Spleen (tissue), 11 donors: ENCODE results near the gene PMM2. TPM values are rescaled to one million over a fixed set of nuclear protein-coding genes. Genes with fewer than 3 reads are reported as not detected.

Source experiments
- DNase-seq: peaks from one replicate; pipeline ENCODE4 v3.0.0-alpha.2; 2020
- H3K27ac ChIP-seq, 8 donors: fragments of 200-600 bp; sonication (generic) in 7 of 8; 1 replicate in 4 of 8; 2 replicates in 4 of 8; pipeline versions ENCODE4 v1.5.0 to v1.8.0; 2016 to 2021; ENCODE audit warnings: inconsistent platforms in 4 of 8, mild to moderate bottlenecking in 4 of 8, moderate library complexity in 1 of 8
- H3K27me3 ChIP-seq, 7 donors: fragments of 200-600 bp; sonication (generic) in 6 of 7; replicated peaks in 1 of 7; 1 replicate in 4 of 7; 2 replicates in 3 of 7; pipeline versions ENCODE4 v1.5.0 to v1.8.0; 2016 to 2021; ENCODE audit warnings: inconsistent platforms in 3 of 7, mild to moderate bottlenecking in 1 of 7
- H3K36me3 ChIP-seq, 6 donors: fragments of 200-600 bp; sonication (generic) in 5 of 6; 1 replicate in 4 of 6; 2 replicates in 2 of 6; pipeline versions ENCODE4 v1.5.0 to v1.8.0; 2016 to 2021; ENCODE audit warnings: inconsistent platforms in 2 of 6
- H3K4me1 ChIP-seq, 6 donors: fragments of 200-600 bp; sonication (generic) in 5 of 6; 1 replicate in 3 of 6; 2 replicates in 3 of 6; pipeline versions ENCODE4 v1.5.0 to v1.8.0; 2016 to 2021; ENCODE audit warnings: inconsistent platforms in 3 of 6
- H3K4me3 ChIP-seq, 8 donors: fragments of 200-600 bp; sonication (generic) in 7 of 8; 1 replicate in 4 of 8; 2 replicates in 4 of 8; pipeline versions ENCODE4 v1.5.0 to v1.8.0; 2016 to 2021; ENCODE audit warnings: inconsistent platforms in 4 of 8, mild to moderate bottlenecking in 4 of 8, moderate library complexity in 2 of 8
- H3K9me3 ChIP-seq, 8 donors: fragments of 200-600 bp; sonication (generic) in 7 of 8; 1 replicate in 4 of 8; 2 replicates in 4 of 8; pipeline versions ENCODE4 v1.5.0 to v1.8.0; 2016 to 2021; ENCODE audit warnings: inconsistent platforms in 4 of 8
- POLR2A ChIP-seq, 3 donors: fragments of 450-650 bp; IDR thresholded peaks; one replicate each; pipeline ENCODE4 v1.5.1; 2017; ENCODE audit warnings: antibody characterized with exemption in 3 of 3, mild to moderate bottlenecking in 1 of 3
- POLR2AphosphoS5 ChIP-seq, 3 donors: sonication (generic); formaldehyde crosslinking; IDR thresholded peaks; one replicate each; pipeline ENCODE4 v1.5.1; 2017; ENCODE audit warnings: antibody characterized with exemption in 3 of 3
- WGBS, 5 donors: extraction: QIAGEN DNeasy Blood & Tissue Kit in 3 of 5; methylation state at CpG; one replicate each; pipeline versions ENCODE4 v1.1.5 to v1.1.7; 2013 to 2018; 5-methylcytosine and 5-hydroxymethylcytosine counted together
- intact Hi-C: fragments of 100-400 bp; cut with DNase I; formaldehyde crosslinking; loops from one replicate; pipeline ENCODE4 v1.15.0; 2023; ENCODE audit warnings: low total_unique reads
- polyA plus RNA-seq, 3 donors: library from polyadenylated mRNA; stranded (reverse); fragments of 200-250 nt; gene quantifications; one replicate each; pipeline ENCODE4 v1.2.1, GENCODE V29; 2013
- total RNA-seq, 7 donors: library from RNA; depleted of rRNA in 3 of 7; stranded (reverse); fragments of >200 nt in 3 of 7; fragmentation: NEBNext Ultra II Directional in 4 of 7; extraction: Animal tissue kit (Norgen Biotek cat#: 25700) in 4 of 7; gene quantifications; one replicate each; pipeline versions ENCODE4 v1.1.0 to v1.2.1, GENCODE V29; 2016 to 2021
- TF ChIP-seq, protein P1 (sequence below), 11 experiments: fragments of 200-600 bp in 7 of 11; fragments of 450-650 bp in 4 of 11; sonication (generic) in 4 of 11; IDR thresholded peaks in 8 of 11; conservative IDR thresholded peaks in 3 of 11; 1 replicate in 7 of 11; 2 replicates in 4 of 11; pipeline versions ENCODE4 v1.4.0 to v1.8.0; 2016 to 2021; ENCODE audit warnings: antibody characterized with exemption in 11 of 11, inconsistent platforms in 4 of 11, mild to moderate bottlenecking in 1 of 11
- donor health status: healthy with polysubstance abuse.
- donor health status: DM: no; HTN: no; CAD: no; lungs with moderate emphysema.
- donor health status: DM: no; HTN: no; CAD: no.
- donor health status: Bipolar disorder and iron deficiency.
- donor health status: healthy.
- donor health status: DM: no; HTN: no; CAD: no.
- donor health status: DM: yes; HTN: yes; CAD: no.

The PMM2 gene
- total and polyA plus RNA-seq, 10 donors = 13.0 to 38.8 (median 30.8) TPM

DNA sequence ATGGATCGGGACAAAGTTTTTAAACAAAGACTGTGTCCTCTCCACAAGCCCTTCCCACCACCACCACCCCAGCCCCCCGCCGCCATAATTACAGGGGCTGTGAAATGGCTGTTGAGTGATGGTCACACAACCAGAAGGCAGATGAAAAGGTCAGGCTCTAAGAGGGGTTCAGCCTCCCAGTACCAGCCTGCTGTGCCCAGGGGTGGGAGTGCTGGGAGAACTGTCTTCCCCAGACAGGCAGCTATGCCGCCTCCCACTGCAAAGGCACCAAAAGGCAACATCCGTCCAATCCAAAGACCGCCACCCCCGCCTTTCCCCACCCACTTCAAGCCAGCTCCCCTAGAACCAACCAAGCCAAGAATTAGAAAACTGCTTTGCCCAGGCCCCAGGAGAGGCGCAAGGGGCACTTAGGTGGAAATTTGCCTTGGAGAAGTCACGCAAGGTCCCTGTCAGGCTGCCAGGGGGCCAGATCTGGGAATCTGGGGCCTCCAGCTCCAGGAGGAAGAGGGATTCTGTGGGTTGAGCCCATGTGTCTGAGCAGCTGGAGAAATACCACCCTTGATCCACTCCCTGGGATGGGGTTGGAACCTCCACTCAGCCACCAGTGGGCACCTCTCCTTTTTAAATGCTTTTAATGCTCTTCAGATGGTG lies 56.8 kb downstream of the PMM2 start:
- Histone ChIP-seq H3K27ac (peak overlapping the region in 1 of 8 donors; percentile 26), H3K4me1 (peaks cover 15 to 66% (median 28%) of the 10 kb centered on the region in 6 donors), H3K4me3 (no peak overlapping the region), H3K9me3 (no peaks in the 10 kb centered on the region), H3K27me3 (no peaks in the 10 kb centered on the region), H3K36me3 (peaks cover 0 to 97% (median 52%) of the 10 kb centered on the region in 6 donors)
- peak; percentile 35 for DNase-seq
- TF ChIP-seq, protein P1, sequence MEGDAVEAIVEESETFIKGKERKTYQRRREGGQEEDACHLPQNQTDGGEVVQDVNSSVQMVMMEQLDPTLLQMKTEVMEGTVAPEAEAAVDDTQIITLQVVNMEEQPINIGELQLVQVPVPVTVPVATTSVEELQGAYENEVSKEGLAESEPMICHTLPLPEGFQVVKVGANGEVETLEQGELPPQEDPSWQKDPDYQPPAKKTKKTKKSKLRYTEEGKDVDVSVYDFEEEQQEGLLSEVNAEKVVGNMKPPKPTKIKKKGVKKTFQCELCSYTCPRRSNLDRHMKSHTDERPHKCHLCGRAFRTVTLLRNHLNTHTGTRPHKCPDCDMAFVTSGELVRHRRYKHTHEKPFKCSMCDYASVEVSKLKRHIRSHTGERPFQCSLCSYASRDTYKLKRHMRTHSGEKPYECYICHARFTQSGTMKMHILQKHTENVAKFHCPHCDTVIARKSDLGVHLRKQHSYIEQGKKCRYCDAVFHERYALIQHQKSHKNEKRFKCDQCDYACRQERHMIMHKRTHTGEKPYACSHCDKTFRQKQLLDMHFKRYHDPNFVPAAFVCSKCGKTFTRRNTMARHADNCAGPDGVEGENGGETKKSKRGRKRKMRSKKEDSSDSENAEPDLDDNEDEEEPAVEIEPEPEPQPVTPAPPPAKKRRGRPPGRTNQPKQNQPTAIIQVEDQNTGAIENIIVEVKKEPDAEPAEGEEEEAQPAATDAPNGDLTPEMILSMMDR (IDR thresholded peaks at IDR 0.05 in 8 of 11, conservative IDR thresholded peaks at IDR 0.05 in 3 of 11) = no peak
- TF ChIP-seq POLR2A (IDR thresholded peaks at IDR 0.05) = no peak
- TF ChIP-seq POLR2AphosphoS5 (IDR thresholded peaks at IDR 0.05) = no peak
- WGBS, 5 donors = 92 to 95% (median 94%) methylated on average over 9 of the region's 9 CpGs
- intact Hi-C loops = no loop called here

GRCh38 chr16:8855051-8855786 lies 57.6 kb downstream of the PMM2 start:
- Histone ChIP-seq H3K27ac (peak overlapping the region in 1 of 8 donors; percentile 35), H3K4me1 (peaks cover 7 to 66% (median 23%) of the 10 kb centered on the region in 6 donors), H3K27me3 (no peaks in the 10 kb centered on the region), H3K36me3 (peaks cover 0 to 97% (median 46%) of the 10 kb centered on the region in 6 donors), H3K9me3 (no peaks in the 10 kb centered on the region), H3K4me3 (no peak overlapping the region)
- intact Hi-C loops = no loop called here
- peak; percentile 37 for DNase-seq
- TF ChIP-seq, protein P1 (IDR thresholded peaks at IDR 0.05 in 8 of 11, conservative IDR thresholded peaks at IDR 0.05 in 3 of 11) = no peak
- TF ChIP-seq POLR2AphosphoS5 (IDR thresholded peaks at IDR 0.05) = peak in 1 of 3 donors; percentile 12
- no peak for TF ChIP-seq POLR2A (IDR thresholded peaks at IDR 0.05)
- WGBS, 5 donors = 93 to 98% (median 95%) methylated on average over 7 to 11 of the region's 11 CpGs

- peaks cover 0 to 90% (median 44%) of the 10 kb centered on the region in 6 donors for H3K36me3 ChIP-seq
Measured at GRCh38 chr16:8855972-8856371, 58.3 kb downstream of the PMM2 start.

More at GRCh38 chr16:8855972-8856371, 58.3 kb downstream of the PMM2 start:
- peak; percentile 29 for DNase-seq
- H3K27ac ChIP-seq = peak overlapping the region in 3 of 8 donors; percentile 20 to 54 (median 35)
- H3K27me3 ChIP-seq = no peaks in the 10 kb centered on the region
- H3K9me3 ChIP-seq = no peaks in the 10 kb centered on the region
- WGBS, 5 donors = 48 to 72% (median 63%) methylated on average over 5 of the region's 5 CpGs
- H3K4me1 ChIP-seq = peaks cover 3 to 66% (median 19%) of the 10 kb centered on the region in 6 donors
- H3K4me3 ChIP-seq = no peak overlapping the region
- intact Hi-C loops = no loop called here
- no peak for TF ChIP-seq POLR2A (IDR thresholded peaks at IDR 0.05)
- TF ChIP-seq, protein P1 (IDR thresholded peaks at IDR 0.05 in 8 of 11, conservative IDR thresholded peaks at IDR 0.05 in 3 of 11) = no peak
- TF ChIP-seq POLR2AphosphoS5 (IDR thresholded peaks at IDR 0.05) = peak in 1 of 3 donors; percentile 0
